ENCODE results near the gene SPTB. TPM values are rescaled to one million over a fixed set of nuclear protein-coding genes. Genes with fewer than 3 reads are reported as not detected.

SPTB gene
- total RNA-seq, 1 experiment from 2014 or later: 2.3 TPM

DNA sequence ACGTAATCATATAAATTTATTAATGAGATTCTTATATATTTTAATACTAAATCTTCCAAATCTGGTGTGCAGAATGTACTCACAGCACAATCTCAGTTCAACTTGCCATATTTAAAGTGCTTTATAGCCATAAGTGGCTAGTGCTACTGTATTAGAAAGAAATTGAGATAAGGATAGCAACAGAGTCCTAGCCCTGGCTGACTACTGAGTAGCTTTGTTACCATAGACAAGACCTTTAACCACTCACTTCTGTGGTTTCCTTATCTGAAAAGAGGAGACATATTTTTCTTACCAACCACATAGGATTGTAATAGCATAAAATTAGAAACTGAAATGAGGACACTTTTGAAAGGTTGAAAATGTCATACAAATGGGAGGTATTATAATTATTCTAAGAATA, 32.6 kb upstream of the SPTB start:
- H4K5ac ChIP-seq (ENCODE audit: insufficient read length, low read depth, low read length): no peak overlapping the region
- no peaks in the 10 kb centered on the region; a peak in 1 of 5 replicates for H3K9me3 Mint-ChIP-seq
- H2BK5ac ChIP-seq (ENCODE audit: insufficient read length, low read length): no peak overlapping the region
- no peak for DNase-seq
- H4K91ac ChIP-seq (ENCODE audit: insufficient read length, low read depth, low read length): no peak overlapping the region
- 0 out of 2 replicates have a peak, but pooled peaks cover 3% of the 10 kb centered on the region for H3K4me1 ChIP-seq (ENCODE audit: insufficient read depth, low read length)
- H4K8ac ChIP-seq (replicated peaks; ENCODE audit: insufficient read length, low read depth, low read length): no peak overlapping the region
- no peak overlapping the region for H3K4me2 ChIP-seq (ENCODE audit: insufficient read depth, insufficient read length, low read length)
- H3K79me2 ChIP-seq (ENCODE audit: insufficient read depth, low read length): peaks cover 6% of the 10 kb centered on the region; the same call in 1 of the 2 replicates
- H2BK120ac ChIP-seq (ENCODE audit: low read depth, low read length, poor library complexity, severe bottlenecking): no peak overlapping the region
- no peaks in the 10 kb centered on the region for H4K20me1 ChIP-seq (ENCODE audit: control insufficient read depth, insufficient read depth, insufficient read length)
- H2AFZ ChIP-seq (ENCODE audit: low read length): no peak overlapping the region
- no CpG with 5 or more reads among the region's 1 CpG for WGBS (ENCODE audit: extremely low coverage, insufficient read length, low lambda C conversion rate)
- H3K9ac ChIP-seq (ENCODE audit: extremely low read depth, insufficient read length, low read length): no peak overlapping the region
- H3K27me3 ChIP-seq (ENCODE audit: insufficient read depth, low read length): no peaks in the 10 kb centered on the region
- H3K23ac ChIP-seq (ENCODE audit: insufficient read length, low read depth, low read length): no peak overlapping the region
- H3K56ac ChIP-seq (ENCODE audit: insufficient read length, low read depth, low read length): no peak overlapping the region
- TF ChIP-seq, protein P1, sequence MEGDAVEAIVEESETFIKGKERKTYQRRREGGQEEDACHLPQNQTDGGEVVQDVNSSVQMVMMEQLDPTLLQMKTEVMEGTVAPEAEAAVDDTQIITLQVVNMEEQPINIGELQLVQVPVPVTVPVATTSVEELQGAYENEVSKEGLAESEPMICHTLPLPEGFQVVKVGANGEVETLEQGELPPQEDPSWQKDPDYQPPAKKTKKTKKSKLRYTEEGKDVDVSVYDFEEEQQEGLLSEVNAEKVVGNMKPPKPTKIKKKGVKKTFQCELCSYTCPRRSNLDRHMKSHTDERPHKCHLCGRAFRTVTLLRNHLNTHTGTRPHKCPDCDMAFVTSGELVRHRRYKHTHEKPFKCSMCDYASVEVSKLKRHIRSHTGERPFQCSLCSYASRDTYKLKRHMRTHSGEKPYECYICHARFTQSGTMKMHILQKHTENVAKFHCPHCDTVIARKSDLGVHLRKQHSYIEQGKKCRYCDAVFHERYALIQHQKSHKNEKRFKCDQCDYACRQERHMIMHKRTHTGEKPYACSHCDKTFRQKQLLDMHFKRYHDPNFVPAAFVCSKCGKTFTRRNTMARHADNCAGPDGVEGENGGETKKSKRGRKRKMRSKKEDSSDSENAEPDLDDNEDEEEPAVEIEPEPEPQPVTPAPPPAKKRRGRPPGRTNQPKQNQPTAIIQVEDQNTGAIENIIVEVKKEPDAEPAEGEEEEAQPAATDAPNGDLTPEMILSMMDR (conservative IDR thresholded peaks at IDR 0.05): no peak
- H2BK20ac ChIP-seq (ENCODE audit: low read depth, low read length, poor library complexity, severe bottlenecking): no peak overlapping the region
- no peak overlapping the region for H3K18ac ChIP-seq (ENCODE audit: insufficient read length, low read depth, low read length)
- no peak overlapping the region for H3K27ac ChIP-seq (ENCODE audit: insufficient read length, low read depth, low read length)
- no peak overlapping the region for H3K14ac ChIP-seq (ENCODE audit: insufficient read depth, low read length)
- no peak overlapping the region for H2AK5ac ChIP-seq (ENCODE audit: insufficient read length, low read length)
- H3K4me1 Mint-ChIP-seq: peaks cover 11 to 12% of the 10 kb centered on the region in 2 experiments
- peaks cover 9% of the 10 kb centered on the region for H3K79me1 ChIP-seq (ENCODE audit: insufficient read depth, low read depth, low read length, poor library complexity, severe bottlenecking)
- H2BK15ac ChIP-seq (ENCODE audit: low read depth, low read length): no peak overlapping the region
- no peak overlapping the region for H3T11ph ChIP-seq (ENCODE audit: low read length)
- H3K27me3 Mint-ChIP-seq (ENCODE audit: low read depth): no peaks in the 10 kb centered on the region
- no peak overlapping the region for H3K27ac Mint-ChIP-seq
- H3K36me3 Mint-ChIP-seq (ENCODE audit: insufficient read depth in 1 of 3, low read depth in 3 of 3): peaks cover 0 to 3% (median 0%) of the 10 kb centered on the region in 3 experiments; a peak in 1 of 7 replicates
- H3K4ac ChIP-seq (ENCODE audit: low read depth, low read length): no peak overlapping the region
- no peak overlapping the region for H3K4me3 Mint-ChIP-seq
- no peak overlapping the region for H2BK12ac ChIP-seq (ENCODE audit: insufficient read length, low read depth, low read length)
- H3K9me3 ChIP-seq (ENCODE audit: control insufficient read depth, low read depth, low read length): no peaks in the 10 kb centered on the region
- H3K23me2 ChIP-seq (ENCODE audit: insufficient read length, low read depth, low read length, poor library complexity, severe bottlenecking): peaks cover 6% of the 10 kb centered on the region
